Breast epithelium (tissue), 3 donors: ENCODE results near the gene FLACC1.

Experiments used
- CTCF ChIP-seq, 3 donors: fragments of 450-650 bp; IDR thresholded peaks; one replicate each; pipeline ENCODE4 v1.5.1; 2016 to 2017; ENCODE audit warnings: antibody characterized with exemption in 3 of 3, mild to moderate bottlenecking in 3 of 3, moderate library complexity in 3 of 3
- POLR2A ChIP-seq: fragments of 450-650 bp; IDR thresholded peaks from one replicate; pipeline ENCODE4 v1.6.1; 2016; ENCODE audit warnings: antibody characterized with exemption, mild to moderate bottlenecking, moderate library complexity

- TF ChIP-seq CTCF (IDR thresholded peaks at IDR 0.05) (no peak), POLR2A (no peak)
These were observed 83.7 kb downstream of the FLACC1 start for GRCh38 chr2:201273330-201273983.
